ENCODE results near the gene PRKCG. TPM values are rescaled to one million over a fixed set of nuclear protein-coding genes. Genes with fewer than 3 reads are reported as not detected.
"Not testable (repeated sequence)": the region's sequence is repeated elsewhere in the genome, so short reads cannot be mapped to it uniquely, and the experiment has no call there.

Gene PRKCG
- 19.1 to 21.6 TPM (median 19.3 TPM) in 3 replicates for total RNA-seq

- Mint-ChIP-seq H3K9me3 (no peaks in the 10 kb centered on the region), H3K4me3 (no peak within 1 kb of the TSS), H3K27ac (peak within 1 kb of the TSS; percentile 62), H3K36me3 (peaks cover 4% of the 10 kb centered on the region), H3K4me1 (peaks cover 24% of the 10 kb centered on the region), H3K27me3 (ENCODE audit: low read depth) (peaks cover 33% of the 10 kb centered on the region)
- TF ChIP-seq, protein P1, sequence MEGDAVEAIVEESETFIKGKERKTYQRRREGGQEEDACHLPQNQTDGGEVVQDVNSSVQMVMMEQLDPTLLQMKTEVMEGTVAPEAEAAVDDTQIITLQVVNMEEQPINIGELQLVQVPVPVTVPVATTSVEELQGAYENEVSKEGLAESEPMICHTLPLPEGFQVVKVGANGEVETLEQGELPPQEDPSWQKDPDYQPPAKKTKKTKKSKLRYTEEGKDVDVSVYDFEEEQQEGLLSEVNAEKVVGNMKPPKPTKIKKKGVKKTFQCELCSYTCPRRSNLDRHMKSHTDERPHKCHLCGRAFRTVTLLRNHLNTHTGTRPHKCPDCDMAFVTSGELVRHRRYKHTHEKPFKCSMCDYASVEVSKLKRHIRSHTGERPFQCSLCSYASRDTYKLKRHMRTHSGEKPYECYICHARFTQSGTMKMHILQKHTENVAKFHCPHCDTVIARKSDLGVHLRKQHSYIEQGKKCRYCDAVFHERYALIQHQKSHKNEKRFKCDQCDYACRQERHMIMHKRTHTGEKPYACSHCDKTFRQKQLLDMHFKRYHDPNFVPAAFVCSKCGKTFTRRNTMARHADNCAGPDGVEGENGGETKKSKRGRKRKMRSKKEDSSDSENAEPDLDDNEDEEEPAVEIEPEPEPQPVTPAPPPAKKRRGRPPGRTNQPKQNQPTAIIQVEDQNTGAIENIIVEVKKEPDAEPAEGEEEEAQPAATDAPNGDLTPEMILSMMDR (IDR thresholded peaks at IDR 0.05; ENCODE audit: unreplicated experiment): peak; percentile 51
- peak; percentile 68 to 84 for DNase-seq (ENCODE audit: low spot score in 2 of 2, unreplicated experiment in 2 of 2)
Observed at GRCh38 chr19:53881482-53882390, at the start of gene PRKCG. Gene PRKCG (plus strand): TSS chr19:53882197. CDS start chr19:53882495, 298 bp downstream.

DNA sequence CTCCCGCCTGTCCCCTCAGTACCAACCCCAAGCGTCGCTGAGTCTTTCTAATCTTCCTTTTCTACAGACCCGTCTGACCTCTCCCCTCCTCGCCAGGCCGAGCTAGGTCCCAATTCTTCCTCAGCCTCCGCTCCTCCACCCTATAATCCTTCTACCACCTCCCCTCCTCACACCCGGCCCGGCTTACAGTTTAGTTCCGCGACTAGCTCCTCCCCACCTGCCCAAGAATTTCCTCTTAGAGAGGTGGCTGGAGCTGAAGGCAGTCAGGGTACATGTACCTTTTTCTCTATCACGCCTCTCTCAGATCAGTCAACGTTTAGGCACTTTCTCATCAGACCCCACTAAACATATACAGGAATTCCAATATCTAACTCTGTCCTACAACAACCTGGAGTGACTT, 49.1 kb upstream of the PRKCG start:
- Mint-ChIP-seq H3K4me3 (peak overlapping the region; percentile 0), H3K4me1 (peaks cover 15% of the 10 kb centered on the region), H3K27me3 (ENCODE audit: low read depth) (peaks cover 75% of the 10 kb centered on the region)
- not testable (repeated sequence) for DNase-seq (ENCODE audit: low spot score in 2 of 2, unreplicated experiment in 2 of 2); H3K36me3 Mint-ChIP-seq; H3K9me3 Mint-ChIP-seq; H3K27ac Mint-ChIP-seq

GRCh38 chr19:53838446-53838845, 43.6 kb upstream of the PRKCG start:
- not testable (repeated sequence) for H3K36me3 Mint-ChIP-seq; H3K4me3 Mint-ChIP-seq; H3K9me3 Mint-ChIP-seq; DNase-seq (ENCODE audit: low spot score in 2 of 2, unreplicated experiment in 2 of 2); H3K27ac Mint-ChIP-seq
- peaks cover 27% of the 10 kb centered on the region for H3K27me3 Mint-ChIP-seq (ENCODE audit: low read depth)
- peaks cover 16% of the 10 kb centered on the region for H3K4me1 Mint-ChIP-seq

DNA sequence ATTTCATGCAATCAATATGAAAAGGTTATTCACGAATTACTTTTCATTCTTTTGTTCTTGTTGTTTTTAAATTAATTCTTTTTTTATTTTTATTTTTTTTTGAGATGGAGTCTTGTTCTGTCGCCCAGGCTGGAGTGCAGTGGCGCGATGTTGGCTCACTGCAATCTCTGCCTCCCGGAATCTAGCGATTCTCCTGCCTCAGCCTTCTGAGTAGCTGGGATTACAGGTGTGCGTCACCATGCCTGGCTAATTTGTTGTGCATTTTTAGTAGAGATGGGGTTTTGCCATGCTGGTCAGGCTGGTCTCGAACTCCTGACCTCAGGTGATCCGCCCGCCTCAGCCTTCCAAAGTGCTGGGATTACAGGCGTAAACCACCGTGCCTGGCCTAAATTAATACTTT, 41.8 kb upstream of the PRKCG start:
- not testable (repeated sequence) for H3K9me3 Mint-ChIP-seq; H3K27me3 Mint-ChIP-seq (ENCODE audit: low read depth); DNase-seq (ENCODE audit: low spot score in 2 of 2, unreplicated experiment in 2 of 2); H3K4me3 Mint-ChIP-seq; H3K27ac Mint-ChIP-seq; H3K36me3 Mint-ChIP-seq
- H3K4me1 Mint-ChIP-seq: peaks cover 16% of the 10 kb centered on the region

DNA sequence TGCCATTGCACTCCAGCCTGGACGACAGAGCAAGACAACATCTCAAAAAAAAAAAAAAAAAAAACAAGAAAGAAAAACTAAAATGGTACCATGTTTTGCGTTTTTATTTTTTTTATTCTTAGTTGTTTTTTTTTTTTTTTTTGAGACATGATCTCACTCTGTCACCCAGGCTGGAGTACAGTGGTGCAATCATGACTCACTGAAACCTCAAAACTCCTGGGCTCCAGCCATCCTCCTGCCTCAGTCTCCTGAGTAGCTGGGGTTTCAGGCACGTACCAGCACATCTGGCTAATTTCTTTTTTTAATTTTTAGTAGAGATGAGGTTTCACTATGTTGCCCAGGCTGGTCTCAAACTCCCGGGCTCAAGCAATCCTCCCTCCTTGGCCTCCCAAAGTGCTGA, 41.1 kb upstream of the PRKCG start:
- H3K9me3 Mint-ChIP-seq; H3K4me3 Mint-ChIP-seq; H3K36me3 Mint-ChIP-seq; H3K27ac Mint-ChIP-seq; DNase-seq (ENCODE audit: low spot score in 2 of 2, unreplicated experiment in 2 of 2); H3K27me3 Mint-ChIP-seq (ENCODE audit: low read depth): not testable (repeated sequence)
- H3K4me1 Mint-ChIP-seq: peaks cover 16% of the 10 kb centered on the region

DNA sequence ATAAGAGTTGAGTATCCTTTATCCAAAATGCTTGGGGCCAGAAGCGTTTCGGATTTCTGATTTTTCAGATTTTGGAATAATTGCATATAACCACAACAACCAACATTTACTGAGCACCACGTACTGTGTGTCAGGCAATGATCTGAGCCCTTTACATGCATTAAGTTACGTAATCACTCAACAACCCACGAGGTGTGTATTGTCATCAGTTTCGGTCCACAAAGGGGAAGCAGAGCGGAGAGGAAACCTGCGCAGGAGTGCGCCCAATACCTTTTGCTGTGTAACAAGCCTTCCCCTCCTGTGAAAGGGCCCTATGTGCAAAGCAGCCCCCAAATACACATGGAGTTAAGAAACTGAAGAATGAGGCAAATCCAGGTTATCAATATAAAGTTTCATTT, 37.1 kb upstream of the PRKCG start:
- no peaks in the 10 kb centered on the region for H3K36me3 Mint-ChIP-seq
- no peak for DNase-seq (ENCODE audit: low spot score in 2 of 2, unreplicated experiment in 2 of 2)
- TF ChIP-seq, protein P1 (IDR thresholded peaks at IDR 0.05; ENCODE audit: unreplicated experiment): no peak
- H3K27ac Mint-ChIP-seq: no peak overlapping the region
- peaks cover 9% of the 10 kb centered on the region for H3K4me1 Mint-ChIP-seq
- no peak overlapping the region for H3K4me3 Mint-ChIP-seq
- H3K27me3 Mint-ChIP-seq (ENCODE audit: low read depth): no peaks in the 10 kb centered on the region
- no peaks in the 10 kb centered on the region for H3K9me3 Mint-ChIP-seq

- H3K4me1 Mint-ChIP-seq: peaks cover 2% of the 10 kb centered on the region
- no peak for DNase-seq (ENCODE audit: low spot score in 2 of 2, unreplicated experiment in 2 of 2)
- no peak overlapping the region for H3K4me3 Mint-ChIP-seq
- H3K27ac Mint-ChIP-seq: no peak overlapping the region
- H3K27me3 Mint-ChIP-seq (ENCODE audit: low read depth): no peaks in the 10 kb centered on the region
- TF ChIP-seq, protein P1 (IDR thresholded peaks at IDR 0.05; ENCODE audit: unreplicated experiment): no peak
- H3K9me3 Mint-ChIP-seq: no peaks in the 10 kb centered on the region
- H3K36me3 Mint-ChIP-seq: no peaks in the 10 kb centered on the region
Observed at GRCh38 chr19:53847555-53847954, 34.4 kb upstream of the PRKCG start.

Data from mesothelial cell of epicardium (in vitro differentiated cells).